B cell (primary cell): Measurements from ENCODE around the gene EEPD1.

Source experiments
- EZH2 ChIP-seq: IDR thresholded peaks from 2 replicates; pipeline ENCODE4 v1.6.1; 2012; ENCODE audit warnings: borderline replicate concordance, low read depth, mild to moderate bottlenecking, moderate library complexity, low read length; ENCODE audit not compliant: insufficient read depth, poor library complexity, severe bottlenecking
- TF ChIP-seq, protein P1 (sequence below): fragments of 200-600 bp; IDR thresholded peaks from one replicate; pipeline ENCODE4 v1.8.0; 2022; ENCODE audit warnings: antibody characterized with exemption, mild to moderate bottlenecking

DNA sequence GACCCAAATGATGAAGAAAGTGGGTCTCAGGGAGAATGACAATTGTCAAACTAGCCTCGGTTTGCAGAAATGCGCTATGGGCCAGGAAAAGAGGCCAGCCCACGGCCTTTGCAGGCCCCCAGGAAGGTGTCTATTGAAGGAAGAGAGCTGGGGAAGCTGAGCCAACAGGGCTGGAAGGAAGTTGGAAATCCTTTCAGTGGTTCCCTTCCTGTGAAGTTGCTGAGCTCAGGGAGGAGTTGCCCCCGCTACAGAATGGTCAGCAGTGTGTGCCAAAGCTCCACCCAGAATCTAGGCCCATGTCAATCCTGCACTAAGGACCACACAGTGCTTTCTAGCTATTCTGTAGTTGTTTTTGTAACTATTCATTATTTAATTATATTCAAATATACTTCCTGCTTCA lies 145.1 kb downstream of the EEPD1 start:
- TF ChIP-seq EZH2: no peak
- TF ChIP-seq, protein P1, sequence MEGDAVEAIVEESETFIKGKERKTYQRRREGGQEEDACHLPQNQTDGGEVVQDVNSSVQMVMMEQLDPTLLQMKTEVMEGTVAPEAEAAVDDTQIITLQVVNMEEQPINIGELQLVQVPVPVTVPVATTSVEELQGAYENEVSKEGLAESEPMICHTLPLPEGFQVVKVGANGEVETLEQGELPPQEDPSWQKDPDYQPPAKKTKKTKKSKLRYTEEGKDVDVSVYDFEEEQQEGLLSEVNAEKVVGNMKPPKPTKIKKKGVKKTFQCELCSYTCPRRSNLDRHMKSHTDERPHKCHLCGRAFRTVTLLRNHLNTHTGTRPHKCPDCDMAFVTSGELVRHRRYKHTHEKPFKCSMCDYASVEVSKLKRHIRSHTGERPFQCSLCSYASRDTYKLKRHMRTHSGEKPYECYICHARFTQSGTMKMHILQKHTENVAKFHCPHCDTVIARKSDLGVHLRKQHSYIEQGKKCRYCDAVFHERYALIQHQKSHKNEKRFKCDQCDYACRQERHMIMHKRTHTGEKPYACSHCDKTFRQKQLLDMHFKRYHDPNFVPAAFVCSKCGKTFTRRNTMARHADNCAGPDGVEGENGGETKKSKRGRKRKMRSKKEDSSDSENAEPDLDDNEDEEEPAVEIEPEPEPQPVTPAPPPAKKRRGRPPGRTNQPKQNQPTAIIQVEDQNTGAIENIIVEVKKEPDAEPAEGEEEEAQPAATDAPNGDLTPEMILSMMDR: no peak
